Stimulated activated CD8-positive, alpha-beta memory T cell treated with anti-CD3 and anti-CD28 coated beads, Interleukin-7, amount 100 ng/mL, for 24 hours (primary cell): ENCODE results near the gene GMEB1.
A peak's percentile ranks its signal among the peaks of the same experiment; 100 is the strongest.
"Not testable (repeated sequence)": the region's sequence is repeated elsewhere in the genome, so short reads cannot be mapped to it uniquely, and the experiment has no call there.

ENCODE experiments used
- DNase-seq: peaks from one replicate; pipeline ENCODE4 v3.0.0-alpha.2; 2020; ENCODE audit warnings: low read depth

GMEB1 gene

GRCh38 chr1:28672971-28673370 is 4.4 kb downstream of the GMEB1 start:
- not testable (repeated sequence) for DNase-seq

GRCh38 chr1:28675924-28676257 is 7.3 kb downstream of the GMEB1 start:
- DNase-seq = no peak

GRCh38 chr1:28680151-28680550 is 11.6 kb downstream of the GMEB1 start:
- DNase-seq = no peak

- no peak for DNase-seq
Measured at GRCh38 chr1:28682840-28683239, 14.3 kb downstream of the GMEB1 start.

GRCh38 chr1:28684937-28685336 is 16.4 kb downstream of the GMEB1 start:
- no peak for DNase-seq

GRCh38 chr1:28691627-28692026 is 23.0 kb downstream of the GMEB1 start:
- not testable (repeated sequence) for DNase-seq

- DNase-seq = no peak
Measured at GRCh38 chr1:28703629-28704028, 35.0 kb downstream of the GMEB1 start.

GRCh38 chr1:28716336-28716735 is 47.8 kb downstream of the GMEB1 start:
- no peak for DNase-seq

GRCh38 chr1:28718166-28718565 is 49.6 kb downstream of the GMEB1 start:
- no peak for DNase-seq

GRCh38 chr1:28718586-28719331 is 50.2 kb downstream of the GMEB1 start:
- no peak for DNase-seq

- DNase-seq = no peak
Measured at GRCh38 chr1:28719332-28719619, 50.7 kb downstream of the GMEB1 start.

GRCh38 chr1:28720376-28720775 is 51.8 kb downstream of the GMEB1 start:
- DNase-seq = no peak

GRCh38 chr1:28721927-28722326 is 53.3 kb downstream of the GMEB1 start:
- DNase-seq = not testable (repeated sequence)

- DNase-seq = not testable (repeated sequence)
Measured at GRCh38 chr1:28725365-28725764, 56.8 kb downstream of the GMEB1 start.

GRCh38 chr1:28735961-28736449 is 67.4 kb downstream of the GMEB1 start:
- no peak for DNase-seq

- DNase-seq = peak; percentile 97
Measured at GRCh38 chr1:28736450-28737306, 68.1 kb downstream of the GMEB1 start, which contains the start of gene YTHDF2. TSS of gene YTHDF2 (plus strand) at chr1:28736940. CDS start at chr1:28737121, 181 bp downstream.

- peak; percentile 35 for DNase-seq
Measured at GRCh38 chr1:28737307-28738132, 68.9 kb downstream of the GMEB1 start.

- DNase-seq = no peak
Measured at GRCh38 chr1:28740118-28740517, 71.5 kb downstream of the GMEB1 start.

GRCh38 chr1:28744184-28744583 is 75.6 kb downstream of the GMEB1 start:
- no peak for DNase-seq

- DNase-seq = no peak
Measured at GRCh38 chr1:28745653-28746173, 77.1 kb downstream of the GMEB1 start.

GRCh38 chr1:28750330-28750729 is 81.7 kb downstream of the GMEB1 start:
- DNase-seq = no peak

- DNase-seq = not testable (repeated sequence)
Measured at GRCh38 chr1:28750771-28751294, 82.2 kb downstream of the GMEB1 start.
